SK-N-MC (cell line): ENCODE results near the gene NTSR1.

Source experiments
- DNase-seq: peaks from one replicate; pipeline ENCODE4 v3.0.0-alpha.2; 2011; ENCODE audit warnings: low read depth, low spot score
- H3K27ac ChIP-seq: fragments of 200-600 bp; sonication (generic); 2 replicates; pipeline ENCODE4 v1.5.1; 2016; ENCODE audit warnings: mixed run types
- H3K36me3 ChIP-seq: fragments of 200-600 bp; sonication (generic); 2 replicates; pipeline ENCODE4 v1.6.1; 2017; ENCODE audit warnings: antibody characterized with exemption, low read length, mixed read lengths; ENCODE audit not compliant: insufficient read depth
- H3K4me3 ChIP-seq: fragments of 200-600 bp; sonication (generic); 2 replicates; pipeline ENCODE4 v1.5.1; 2016
- H3K9ac ChIP-seq: fragments of 200-600 bp; sonication (generic); 2 replicates; pipeline ENCODE4 v1.8.0; 2017; ENCODE audit warnings: mixed run types, mixed read lengths; ENCODE audit not compliant: insufficient read length
- H3K9me3 ChIP-seq: fragments of 200-600 bp; sonication (generic); 2 replicates; pipeline ENCODE4 v1.6.1; 2017; ENCODE audit warnings: low read depth, mild to moderate bottlenecking, antibody characterized with exemption, low read length, moderate library complexity, mixed read lengths
- EZH2 ChIP-seq: fragments of 200-600 bp; sonication (generic); IDR thresholded peaks from one replicate; pipeline ENCODE4 v1.6.1; 2017; ENCODE audit warnings: antibody characterized with exemption
- FOXP2 ChIP-seq: optimal IDR thresholded peaks from 2 replicates; pipeline ENCODE3; 2011; ENCODE audit warnings: mild to moderate bottlenecking, moderate library complexity; ENCODE audit not compliant: insufficient read depth; ENCODE audit errors: extremely low read length, control extremely low read depth
- POLR2AphosphoS5 ChIP-seq: IDR thresholded peaks from 2 replicates; pipeline ENCODE4 v1.6.1; 2012; ENCODE audit warnings: mild to moderate bottlenecking, low read depth, low read length, borderline replicate concordance

Gene NTSR1

DNA sequence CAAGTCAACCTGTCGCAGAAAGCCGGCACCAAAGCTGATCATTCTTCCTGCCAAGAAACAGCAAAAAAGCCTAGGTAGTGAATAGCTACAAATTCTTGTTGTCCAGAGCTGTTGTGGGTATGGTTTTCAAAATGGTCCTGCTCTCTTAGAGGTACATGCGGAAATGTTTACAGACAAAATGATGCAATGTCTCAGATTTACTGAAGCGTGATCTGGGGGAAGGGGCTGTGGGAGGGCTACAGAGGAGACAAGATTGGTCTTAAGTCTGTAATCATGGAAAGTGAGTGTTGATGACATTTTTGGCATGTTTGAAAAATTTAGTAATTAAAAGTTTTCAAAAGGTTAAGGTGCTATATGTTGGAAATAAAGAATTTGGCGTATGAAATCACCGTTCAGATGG, 6.2 kb downstream of the NTSR1 start:
- TF ChIP-seq FOXP2 (no peak), POLR2AphosphoS5 (no peak), EZH2 (no peak)
- no peak for DNase-seq
- Histone ChIP-seq H3K27ac (no peak overlapping the region), H3K36me3 (no peaks in the 10 kb centered on the region), H3K9me3 (no peaks in the 10 kb centered on the region), H3K9ac (no peak overlapping the region), H3K4me3 (no peak overlapping the region)

DNA sequence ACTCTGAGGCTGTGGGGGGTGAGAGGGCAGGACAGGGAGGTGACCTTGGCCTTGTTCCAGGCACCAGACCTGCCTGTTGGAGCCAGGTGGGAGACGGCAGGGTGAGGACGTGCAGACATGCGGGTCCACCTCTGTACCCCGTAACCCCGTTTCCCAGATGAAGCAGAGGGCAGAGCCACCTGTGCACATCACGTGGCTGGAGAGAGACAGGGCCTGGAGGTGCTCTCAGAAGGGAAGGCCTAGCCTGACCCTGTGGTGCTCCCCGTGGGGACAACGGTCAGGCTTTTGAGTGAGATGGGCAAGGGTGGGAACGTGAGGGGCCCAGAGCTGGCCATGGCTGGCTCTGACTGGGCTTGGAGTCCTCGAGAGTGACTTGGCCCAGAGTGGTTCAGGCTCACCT, 6.6 kb downstream of the NTSR1 start:
- Histone ChIP-seq H3K4me3 (no peak overlapping the region), H3K9me3 (no peaks in the 10 kb centered on the region), H3K36me3 (no peaks in the 10 kb centered on the region), H3K9ac (no peak overlapping the region), H3K27ac (no peak overlapping the region)
- TF ChIP-seq FOXP2 = no peak
- no peak for TF ChIP-seq POLR2AphosphoS5
- TF ChIP-seq EZH2 = no peak
- DNase-seq = no peak

- DNase-seq = no peak
- H3K9ac ChIP-seq = no peak overlapping the region
- H3K36me3 ChIP-seq = no peaks in the 10 kb centered on the region
- no peak for TF ChIP-seq POLR2AphosphoS5
- no peak for TF ChIP-seq FOXP2
- no peak for TF ChIP-seq EZH2
- H3K4me3 ChIP-seq = no peak overlapping the region
- no peak overlapping the region for H3K27ac ChIP-seq
- peaks cover 5% of the 10 kb centered on the region for H3K9me3 ChIP-seq
Observed at GRCh38 chr20:62716198-62716940, 7.7 kb downstream of the NTSR1 start.

DNA sequence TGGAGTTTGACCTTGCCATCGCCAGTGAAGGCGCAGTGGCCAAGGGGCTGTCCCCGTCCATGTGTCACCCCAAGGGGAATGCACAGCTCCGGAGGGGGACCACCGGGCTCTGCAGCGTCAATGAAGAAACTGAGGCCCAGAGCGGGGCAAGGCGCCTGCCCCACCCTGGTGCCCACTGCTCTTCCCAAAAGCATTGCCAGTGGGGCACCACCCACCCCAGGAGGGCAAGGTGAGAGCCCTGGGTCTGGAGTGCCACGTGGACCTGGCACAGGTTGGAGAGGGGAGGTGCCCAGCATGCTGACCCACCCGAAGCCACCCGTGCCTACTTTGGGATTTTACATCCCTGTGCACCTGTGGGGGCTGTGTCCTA, 8.3 kb downstream of the NTSR1 start:
- no peaks in the 10 kb centered on the region for H3K36me3 ChIP-seq
- no peak overlapping the region for H3K27ac ChIP-seq
- no peak for TF ChIP-seq POLR2AphosphoS5
- no peak for TF ChIP-seq FOXP2
- no peak for TF ChIP-seq EZH2
- no peak for DNase-seq
- no peak overlapping the region for H3K4me3 ChIP-seq
- H3K9me3 ChIP-seq = peaks cover 5% of the 10 kb centered on the region
- H3K9ac ChIP-seq = no peak overlapping the region

DNA sequence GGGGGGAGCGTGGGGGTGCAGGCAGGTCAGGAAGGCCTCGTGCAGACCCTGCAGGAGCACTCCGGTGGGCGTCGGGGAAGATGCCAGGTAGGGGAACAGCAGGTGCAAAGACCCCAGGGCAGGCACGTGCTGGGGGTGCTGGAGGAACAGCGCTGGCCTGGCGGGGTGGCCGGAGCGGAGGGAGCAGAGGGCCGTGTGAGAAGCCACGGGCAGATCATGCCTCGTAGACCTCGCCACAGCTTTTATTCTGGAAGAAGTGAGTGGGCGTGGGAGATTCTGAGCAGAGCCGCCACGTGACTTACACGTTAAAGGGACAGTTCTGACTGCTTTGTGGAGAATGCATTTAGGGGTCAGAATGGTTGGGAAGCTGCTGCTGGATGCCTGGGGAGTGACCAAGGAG, 9.3 kb downstream of the NTSR1 start:
- no peak overlapping the region for H3K9ac ChIP-seq

DNA sequence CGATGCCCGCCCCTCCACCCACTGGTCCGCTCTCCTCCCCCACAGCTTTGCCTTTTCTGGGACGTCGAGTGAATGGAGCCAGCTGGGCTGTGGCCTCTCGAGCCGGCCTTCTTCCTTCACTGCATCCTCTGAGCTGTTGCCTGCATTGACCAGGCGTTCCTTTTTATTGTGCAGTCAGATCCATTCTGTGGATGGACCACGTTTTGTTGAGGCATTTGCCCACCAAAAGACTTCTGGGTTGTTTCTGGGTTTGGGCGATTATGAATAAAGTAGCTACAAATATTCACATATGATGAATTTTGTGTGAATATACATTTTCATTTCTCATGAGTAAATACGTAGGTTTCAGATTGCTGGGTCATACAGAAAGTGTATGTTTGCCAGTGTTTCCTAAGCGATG, 9.9 kb downstream of the NTSR1 start:
- Histone ChIP-seq H3K9me3 (peaks cover 5% of the 10 kb centered on the region), H3K36me3 (no peaks in the 10 kb centered on the region), H3K4me3 (no peak overlapping the region), H3K27ac (no peak overlapping the region), H3K9ac (no peak overlapping the region)
- no peak for DNase-seq
- TF ChIP-seq EZH2 (no peak), FOXP2 (no peak), POLR2AphosphoS5 (no peak)

More for the DNA sequence above, 9.3 kb downstream of the NTSR1 start:
- Histone ChIP-seq H3K9me3 (peaks cover 5% of the 10 kb centered on the region), H3K27ac (no peak overlapping the region), H3K4me3 (no peak overlapping the region), H3K36me3 (no peaks in the 10 kb centered on the region)
- TF ChIP-seq EZH2 (no peak), POLR2AphosphoS5 (no peak), FOXP2 (no peak)
- DNase-seq = no peak

DNA sequence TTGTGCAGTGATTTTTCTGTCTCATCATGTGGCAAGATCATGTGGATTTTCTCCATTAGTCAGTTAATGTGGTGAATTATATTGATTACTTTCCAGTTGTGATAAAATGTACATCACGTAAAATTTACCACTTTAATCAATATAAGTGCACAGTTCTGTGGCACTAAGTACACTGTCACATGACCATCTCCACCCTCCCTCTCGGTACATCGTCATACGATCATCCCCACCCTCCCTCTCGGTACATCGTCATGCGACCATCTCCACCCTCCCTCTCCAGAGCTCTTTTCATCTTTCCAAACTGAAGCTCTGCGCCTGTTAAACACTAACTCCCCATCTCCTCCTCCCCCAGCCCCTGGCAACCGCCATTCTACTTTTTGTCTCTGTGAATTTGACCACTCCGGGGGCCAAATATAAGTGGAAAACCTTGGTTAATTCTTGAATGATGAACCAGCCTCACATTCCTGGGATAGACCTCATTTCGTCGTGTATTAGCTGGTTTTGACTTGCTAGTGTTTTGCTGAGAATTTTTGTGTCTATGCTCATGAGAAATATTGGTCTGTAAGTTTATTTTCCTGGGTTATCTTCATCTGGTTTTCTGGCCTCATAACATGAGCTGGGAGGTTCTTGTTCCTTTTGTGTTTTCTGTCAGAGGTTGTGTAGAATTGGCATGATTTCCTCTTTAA, 10.8 kb downstream of the NTSR1 start:
- Histone ChIP-seq H3K36me3 (no peaks in the 10 kb centered on the region), H3K27ac (no peak overlapping the region), H3K9ac (no peak overlapping the region), H3K9me3 (peaks cover 5% of the 10 kb centered on the region), H3K4me3 (no peak overlapping the region)
- DNase-seq = no peak
- TF ChIP-seq POLR2AphosphoS5 (no peak), FOXP2 (no peak), EZH2 (no peak)

DNA sequence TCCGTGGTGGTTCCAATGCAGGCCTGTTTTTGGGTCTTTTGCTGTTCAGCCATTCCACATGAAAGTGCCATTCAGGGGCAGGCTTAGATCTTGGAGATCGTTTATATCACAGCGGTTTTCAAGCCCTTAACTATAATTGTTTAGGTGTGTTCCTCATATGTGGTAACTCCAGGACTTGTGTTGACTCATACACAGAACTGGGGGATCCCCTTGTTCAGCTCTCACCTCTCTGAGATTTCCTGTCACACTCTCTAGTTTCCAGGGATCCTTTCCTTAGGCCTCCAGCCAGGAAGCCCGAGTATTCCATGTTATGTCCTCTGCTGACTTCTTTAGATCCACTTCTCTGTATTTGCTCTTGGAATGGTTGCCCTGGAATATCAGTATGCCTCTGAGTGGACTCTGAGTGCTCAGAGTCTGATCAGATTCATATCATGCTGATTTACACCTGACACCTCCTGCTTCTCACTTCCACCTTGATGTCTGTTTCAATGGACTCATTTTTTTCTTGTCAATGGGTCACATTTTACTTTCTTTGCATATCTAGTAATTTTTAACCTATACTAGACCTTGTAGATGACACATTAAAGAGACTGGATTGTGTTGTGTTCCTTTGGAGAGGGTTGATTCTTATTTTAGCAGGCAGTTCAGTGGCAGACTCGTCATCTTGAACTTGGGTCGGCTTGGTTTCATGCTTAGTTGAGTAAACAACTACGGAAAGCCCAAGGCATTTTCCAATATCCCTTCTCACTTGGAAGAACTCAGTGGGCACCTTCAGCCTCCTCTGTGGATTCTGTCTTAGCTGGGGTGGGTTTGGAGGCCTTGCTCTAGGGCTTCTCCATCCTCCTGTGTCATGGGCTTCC, 13.1 kb downstream of the NTSR1 start:
- Histone ChIP-seq H3K9me3 (peaks cover 5% of the 10 kb centered on the region), H3K9ac (no peak overlapping the region), H3K4me3 (no peak overlapping the region), H3K36me3 (no peaks in the 10 kb centered on the region), H3K27ac (no peak overlapping the region)
- TF ChIP-seq POLR2AphosphoS5 = no peak
- no peak for TF ChIP-seq EZH2
- no peak for TF ChIP-seq FOXP2
- no peak for DNase-seq
